Endothelial cell (in vitro differentiated cells): ENCODE results near the gene CUL4B. TPM values are rescaled to one million over a fixed set of nuclear protein-coding genes. Genes with fewer than 3 reads are reported as not detected.

Source experiments
- total RNA-seq: library from RNA; stranded (reverse); fragmentation: NEBNext Ultra II Directional; extraction: Animal tissue kit (Norgen Biotek cat#: 25700); gene quantifications from one replicate; pipeline ENCODE4 v1.2.1, GENCODE V29; 2021; ENCODE audit not compliant: unreplicated experiment

Gene CUL4B
- total RNA-seq, 1 donor from 2014 or later: 44.3 TPM

Other genes with a start within 250 kb of the CUL4B start
- gene TMEM255A, start 249.5 kb downstream of the CUL4B start, total RNA-seq: 0.13 TPM
- not detected for gene ATP1B4, start 198.9 kb downstream of the CUL4B start, total RNA-seq
- 67.5 TPM for gene LAMP2, start 91.7 kb downstream of the CUL4B start, total RNA-seq
- gene MCTS1, start 43.1 kb upstream of the CUL4B start, total RNA-seq: 34.7 TPM
- gene C1GALT1C1, start 69.1 kb upstream of the CUL4B start, total RNA-seq: 15.6 TPM